Calu3 (cell line): Measurements from ENCODE around the gene ABLIM2. TPM values are rescaled to one million over a fixed set of nuclear protein-coding genes. Genes with fewer than 3 reads are reported as not detected.

Experiments used
- BruUV-seq: library from RNA; stranded (reverse); fragments of 400-500 nt; replicated peaks from 2 replicates; lab custom pipeline; 2021; lab: Mats Ljungman, UMichigan
- CTCF ChIA-PET: fragments of 300-600 bp; sonication (Branson Sonifier 250); formaldehyde crosslinking; loops from one replicate; lab custom pipeline; 2022; ENCODE audit warnings: antibody characterized with exemption; lab: Charles Lee
- DNase-seq: peaks from one replicate; pipeline ENCODE4 v3.0.0; 2022
- H3K27ac Mint-ChIP-seq: one replicate; pipeline ENCODE4 v1.8.0; 2022; ENCODE audit warnings: mixed read lengths; ENCODE audit not compliant: unreplicated experiment
- H3K27me3 Mint-ChIP-seq: one replicate; pipeline ENCODE4 v1.8.0; 2022; ENCODE audit warnings: mixed read lengths; ENCODE audit not compliant: unreplicated experiment
- H3K36me3 Mint-ChIP-seq: one replicate; pipeline ENCODE4 v1.8.0; 2022; ENCODE audit warnings: mild to moderate bottlenecking, moderate library complexity, mixed read lengths; ENCODE audit not compliant: insufficient read depth, unreplicated experiment
- H3K4me1 Mint-ChIP-seq: one replicate; pipeline ENCODE4 v1.8.0; 2022; ENCODE audit warnings: mild to moderate bottlenecking, low read depth, mixed read lengths; ENCODE audit not compliant: unreplicated experiment
- H3K4me3 Mint-ChIP-seq: one replicate; pipeline ENCODE4 v1.8.0; 2022; ENCODE audit warnings: mild to moderate bottlenecking, low read depth, moderate library complexity, mixed read lengths; ENCODE audit not compliant: unreplicated experiment
- H3K9me3 Mint-ChIP-seq: one replicate; pipeline ENCODE4 v1.8.0; 2022; ENCODE audit warnings: low read depth, mixed read lengths; ENCODE audit not compliant: unreplicated experiment
- intact Hi-C: fragments of 100-400 bp; cut with micrococcal nuclease; formaldehyde crosslinking; loops from one replicate; pipeline ENCODE4 v1.10.0; 2022; ENCODE audit not compliant: unreplicated experiment
- total RNA-seq: library from RNA; stranded (reverse); gene quantifications from 2 replicates; pipeline ENCODE4 v1.2.3, GENCODE V29; 2022
- TF ChIP-seq, protein P1 (sequence below): fragments of 200-600 bp; IDR thresholded peaks from one replicate; pipeline ENCODE4 v1.8.0; 2022; ENCODE audit warnings: antibody characterized with exemption; ENCODE audit not compliant: unreplicated experiment

Gene ABLIM2
- total RNA-seq, 1 experiment from 2014 or later = 1.0 TPM

DNA sequence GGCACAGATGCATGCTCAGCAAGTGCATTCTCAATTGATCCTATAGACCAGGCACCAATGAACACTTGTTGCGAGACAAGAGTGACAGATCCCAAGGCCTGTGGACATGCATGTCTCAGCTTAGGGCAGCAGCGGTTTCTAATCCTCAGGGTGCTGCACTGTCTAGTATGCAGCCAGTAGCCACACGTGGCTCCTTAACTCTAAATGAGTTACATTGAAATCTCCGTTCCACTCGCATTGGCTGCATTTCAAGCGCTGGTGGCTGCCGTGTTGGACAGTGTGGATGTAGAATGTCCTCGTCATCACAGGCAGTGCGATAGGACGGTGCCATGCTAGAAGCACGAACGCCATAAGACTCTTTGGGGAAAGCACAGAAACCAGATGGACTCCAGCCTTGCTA, 194.9 kb downstream of the ABLIM2 start:
- DNase-seq = no peak
- CTCF ChIA-PET = no interaction called here
- H3K4me3 Mint-ChIP-seq = no peak overlapping the region
- intact Hi-C loops = no loop called here
- no peaks in the 10 kb centered on the region for H3K9me3 Mint-ChIP-seq
- BruUV-seq = no TSS peak
- H3K36me3 Mint-ChIP-seq = peaks cover 14% of the 10 kb centered on the region
- TF ChIP-seq, protein P1, sequence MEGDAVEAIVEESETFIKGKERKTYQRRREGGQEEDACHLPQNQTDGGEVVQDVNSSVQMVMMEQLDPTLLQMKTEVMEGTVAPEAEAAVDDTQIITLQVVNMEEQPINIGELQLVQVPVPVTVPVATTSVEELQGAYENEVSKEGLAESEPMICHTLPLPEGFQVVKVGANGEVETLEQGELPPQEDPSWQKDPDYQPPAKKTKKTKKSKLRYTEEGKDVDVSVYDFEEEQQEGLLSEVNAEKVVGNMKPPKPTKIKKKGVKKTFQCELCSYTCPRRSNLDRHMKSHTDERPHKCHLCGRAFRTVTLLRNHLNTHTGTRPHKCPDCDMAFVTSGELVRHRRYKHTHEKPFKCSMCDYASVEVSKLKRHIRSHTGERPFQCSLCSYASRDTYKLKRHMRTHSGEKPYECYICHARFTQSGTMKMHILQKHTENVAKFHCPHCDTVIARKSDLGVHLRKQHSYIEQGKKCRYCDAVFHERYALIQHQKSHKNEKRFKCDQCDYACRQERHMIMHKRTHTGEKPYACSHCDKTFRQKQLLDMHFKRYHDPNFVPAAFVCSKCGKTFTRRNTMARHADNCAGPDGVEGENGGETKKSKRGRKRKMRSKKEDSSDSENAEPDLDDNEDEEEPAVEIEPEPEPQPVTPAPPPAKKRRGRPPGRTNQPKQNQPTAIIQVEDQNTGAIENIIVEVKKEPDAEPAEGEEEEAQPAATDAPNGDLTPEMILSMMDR = no peak
- no peaks in the 10 kb centered on the region for H3K27me3 Mint-ChIP-seq
- H3K27ac Mint-ChIP-seq = peak overlapping the region; percentile 85
- H3K4me1 Mint-ChIP-seq = peaks cover 51% of the 10 kb centered on the region

DNA sequence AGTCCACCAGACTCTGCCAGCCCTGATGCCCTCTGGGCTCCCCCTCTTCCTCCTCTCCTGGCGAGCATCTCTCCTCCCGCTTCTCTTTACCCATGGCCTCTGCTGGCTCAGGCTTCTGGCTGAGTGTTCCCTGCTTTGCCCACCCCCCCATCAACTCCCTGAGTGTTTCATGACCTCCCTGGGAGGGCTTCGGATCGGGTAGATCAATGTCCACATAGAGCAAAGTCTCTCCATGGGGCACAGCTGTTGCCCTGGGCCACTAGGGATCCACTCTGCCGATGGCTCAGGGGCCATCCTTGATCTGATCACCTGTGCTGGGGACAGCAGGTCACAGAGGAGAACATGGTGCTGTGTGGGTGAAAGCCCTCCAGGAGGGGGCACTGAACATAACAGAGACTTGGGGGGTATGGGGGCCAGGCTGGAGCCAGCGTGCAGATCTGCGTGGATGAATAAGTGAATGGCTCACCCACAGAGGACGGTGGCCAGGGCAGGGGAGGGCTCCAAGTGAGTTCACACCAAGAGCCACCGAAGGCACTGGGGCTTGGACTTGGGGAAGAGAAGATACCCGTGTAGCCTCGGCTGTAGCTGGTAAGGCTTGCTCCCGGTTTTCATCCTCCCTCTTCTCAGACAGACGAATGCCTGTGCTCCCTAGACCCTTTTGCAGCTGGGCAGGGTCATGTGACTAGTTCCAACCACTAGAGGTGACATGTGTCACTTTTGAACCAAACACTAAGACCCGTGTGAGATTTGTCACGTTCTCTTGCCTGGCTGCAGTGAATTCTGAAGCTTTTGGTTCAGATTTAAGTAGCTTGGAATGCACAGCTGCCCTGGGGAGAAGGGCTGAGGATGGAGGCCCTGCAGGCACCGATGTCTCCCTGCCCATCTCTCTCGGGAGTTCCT, 195.8 kb downstream of the ABLIM2 start:
- H3K4me3 Mint-ChIP-seq = no peak overlapping the region
- peaks cover 45% of the 10 kb centered on the region for H3K4me1 Mint-ChIP-seq
- H3K9me3 Mint-ChIP-seq = no peaks in the 10 kb centered on the region
- no peak for DNase-seq
- no TSS peak for BruUV-seq
- TF ChIP-seq, protein P1 = no peak
- intact Hi-C loops = no loop called here
- no peaks in the 10 kb centered on the region for H3K27me3 Mint-ChIP-seq
- CTCF ChIA-PET = no interaction called here
- H3K27ac Mint-ChIP-seq = peak overlapping the region; percentile 79
- H3K36me3 Mint-ChIP-seq = peaks cover 14% of the 10 kb centered on the region

DNA sequence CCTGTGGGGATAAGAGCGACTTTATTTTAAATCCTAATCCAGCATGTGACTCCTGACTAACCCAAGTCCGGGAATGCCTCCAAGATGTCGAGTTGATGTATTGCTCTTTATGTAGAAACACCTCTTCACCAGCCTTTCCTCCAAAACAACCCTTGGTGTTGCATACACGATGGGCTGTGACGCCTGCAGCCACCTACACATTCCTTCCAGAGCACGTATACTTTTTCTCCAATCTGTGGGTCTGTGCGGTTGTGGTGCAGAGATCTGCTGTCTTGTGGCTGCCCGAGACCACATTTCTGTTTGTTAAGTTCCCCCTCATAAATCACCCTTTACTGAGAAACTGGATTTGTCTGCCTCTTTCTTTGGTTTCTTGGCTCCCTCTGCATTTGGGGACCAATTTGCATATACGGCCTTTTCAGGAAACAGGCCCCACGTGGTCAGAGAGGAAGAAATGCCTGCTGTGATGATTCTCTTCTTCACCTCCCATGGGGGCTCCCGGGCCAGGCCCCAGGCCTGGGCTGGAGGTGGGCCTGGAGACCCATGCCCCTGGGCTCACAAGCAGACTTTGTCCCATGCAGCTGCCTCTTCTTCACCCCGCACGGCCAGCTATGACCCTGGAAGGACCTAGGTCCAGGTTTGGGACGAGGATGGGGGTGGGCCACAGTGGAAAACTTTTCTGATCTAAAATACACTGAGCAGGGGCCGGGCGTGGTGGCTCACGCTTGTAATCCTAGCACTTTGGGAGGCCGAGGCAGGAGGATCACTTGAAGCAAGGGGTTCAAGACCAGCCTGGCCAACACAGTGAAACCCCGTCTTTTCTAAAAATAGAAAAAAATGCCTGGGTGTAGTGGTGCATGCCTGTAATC, 197.6 kb downstream of the ABLIM2 start:
- CTCF ChIA-PET = interaction anchor here (0.6 to 1.4 kb wide), 2 partner anchors 21 to 50 kb away, joined by 3 read pairs; partner anchors contain the start of gene AFAP1
- H3K9me3 Mint-ChIP-seq = no peaks in the 10 kb centered on the region
- no peak overlapping the region for H3K27ac Mint-ChIP-seq
- H3K36me3 Mint-ChIP-seq = peaks cover 10% of the 10 kb centered on the region
- peaks cover 36% of the 10 kb centered on the region for H3K4me1 Mint-ChIP-seq
- no peak overlapping the region for H3K4me3 Mint-ChIP-seq
- H3K27me3 Mint-ChIP-seq = no peaks in the 10 kb centered on the region
- DNase-seq = peak; percentile 34
- intact Hi-C loops = no loop called here
- TF ChIP-seq, protein P1 = no peak
- BruUV-seq = no TSS peak

DNA sequence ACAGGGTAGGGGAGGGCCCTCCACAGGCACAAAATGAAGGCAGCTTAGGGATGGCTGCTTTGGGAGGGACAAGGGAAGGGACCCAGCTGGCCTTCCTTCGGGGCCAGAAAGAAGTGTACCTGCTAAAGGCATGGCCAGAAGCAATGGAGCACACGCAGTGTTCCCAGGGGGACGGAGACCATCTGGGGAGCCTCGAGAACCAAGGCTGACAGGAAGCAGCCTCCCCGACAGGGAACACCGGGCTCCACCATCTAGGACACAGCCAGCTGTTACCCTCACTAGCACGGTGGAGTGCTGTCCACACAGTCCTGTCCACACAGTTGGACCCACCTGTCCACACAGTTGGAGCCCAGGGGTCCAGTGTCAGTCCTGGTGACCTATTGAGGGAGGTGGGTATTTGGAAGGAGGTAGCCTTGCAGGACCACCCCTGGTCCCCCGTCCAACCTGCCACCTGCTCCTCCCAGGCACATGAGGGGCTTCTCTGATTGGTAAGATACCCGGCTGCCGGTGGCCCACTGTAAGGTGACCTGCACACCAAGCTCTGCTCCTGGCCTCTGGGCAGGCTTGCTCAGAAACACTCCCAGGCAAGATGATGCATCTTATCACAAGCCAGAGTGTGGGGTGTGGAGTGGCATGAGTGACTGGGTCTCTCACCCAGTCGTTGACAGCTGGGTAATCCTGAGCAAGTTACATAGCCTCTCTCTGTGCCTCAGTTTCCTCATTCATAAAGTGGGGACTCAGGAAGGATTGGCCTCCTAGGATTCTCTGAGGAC, 198.4 kb downstream of the ABLIM2 start:
- CTCF ChIA-PET = interaction anchor here (1.4 kb wide), 1 partner anchor 20 kb away, joined by 3 read pairs; the partner anchor contains the start of gene AFAP1
- H3K27me3 Mint-ChIP-seq = no peaks in the 10 kb centered on the region
- TF ChIP-seq, protein P1 = no peak
- peaks cover 7% of the 10 kb centered on the region for H3K36me3 Mint-ChIP-seq
- DNase-seq = no peak
- H3K4me3 Mint-ChIP-seq = no peak overlapping the region
- H3K9me3 Mint-ChIP-seq = no peaks in the 10 kb centered on the region
- no peak overlapping the region for H3K27ac Mint-ChIP-seq
- peaks cover 27% of the 10 kb centered on the region for H3K4me1 Mint-ChIP-seq
- no TSS peak for BruUV-seq
- intact Hi-C loops = no loop called here
